ENCODE results near the gene HES1. TPM values are rescaled to one million over a fixed set of nuclear protein-coding genes. Genes with fewer than 3 reads are reported as not detected.
A peak's percentile ranks its signal among the peaks of the same experiment; 100 is the strongest.

The HES1 gene
- total and polyA plus RNA-seq, 2 donors: 22.6 to 71.2 TPM

GRCh38 chr3:194110483-194110882 lies 25.5 kb upstream of the HES1 start:
- H3K4me3 ChIP-seq (ENCODE audit: low read depth, low read length): no peak overlapping the region
- no peak for DNase-seq (ENCODE audit: extremely low spot score)
- H3K36me3 ChIP-seq (ENCODE audit: insufficient read depth): no peaks in the 10 kb centered on the region
- H3K4me1 ChIP-seq (ENCODE audit: insufficient read depth): no peaks in the 10 kb centered on the region
- WGBS: 71% methylated on average over 8 of the region's 9 CpGs
- H3K27ac ChIP-seq (ENCODE audit: low read depth): no peak overlapping the region

GRCh38 chr3:194111336-194111735 lies 24.6 kb upstream of the HES1 start:
- no peak overlapping the region for H3K4me3 ChIP-seq (ENCODE audit: low read depth, low read length)
- H3K36me3 ChIP-seq (ENCODE audit: insufficient read depth): no peaks in the 10 kb centered on the region
- WGBS: 95% methylated on average over 4 of the region's 4 CpGs
- no peaks in the 10 kb centered on the region for H3K4me1 ChIP-seq (ENCODE audit: insufficient read depth)
- no peak for DNase-seq (ENCODE audit: extremely low spot score)
- H3K27ac ChIP-seq (ENCODE audit: low read depth): no peak overlapping the region

- no peak overlapping the region for H3K4me3 ChIP-seq (ENCODE audit: low read depth, low read length)
- DNase-seq (ENCODE audit: extremely low spot score): peak; percentile 63
- no peaks in the 10 kb centered on the region for H3K36me3 ChIP-seq (ENCODE audit: insufficient read depth)
- no peak overlapping the region for H3K27ac ChIP-seq (ENCODE audit: low read depth)
- H3K4me1 ChIP-seq (ENCODE audit: insufficient read depth): no peaks in the 10 kb centered on the region
- WGBS: 41% methylated on average over 9 of the region's 9 CpGs
These were observed 23.5 kb upstream of the HES1 start for GRCh38 chr3:194112120-194113106.

GRCh38 chr3:194114123-194114522 lies 21.8 kb upstream of the HES1 start:
- Histone ChIP-seq H3K27ac (ENCODE audit: low read depth) (no peak overlapping the region), H3K4me3 (ENCODE audit: low read depth, low read length) (no peak overlapping the region), H3K4me1 (ENCODE audit: insufficient read depth) (no peaks in the 10 kb centered on the region), H3K36me3 (ENCODE audit: insufficient read depth) (no peaks in the 10 kb centered on the region)
- no peak for DNase-seq (ENCODE audit: extremely low spot score)
- WGBS: 93% methylated on average over 7 of the region's 7 CpGs

- DNase-seq (ENCODE audit: extremely low spot score): no peak
- no peaks in the 10 kb centered on the region for H3K4me1 ChIP-seq (ENCODE audit: insufficient read depth)
- no peaks in the 10 kb centered on the region for H3K36me3 ChIP-seq (ENCODE audit: insufficient read depth)
- no peak overlapping the region for H3K27ac ChIP-seq (ENCODE audit: low read depth)
- no peak overlapping the region for H3K4me3 ChIP-seq (ENCODE audit: low read depth, low read length)
- 62% methylated on average over 12 of the region's 12 CpGs for WGBS
These were observed 18.7 kb upstream of the HES1 start for GRCh38 chr3:194117104-194117845.

- no peak for DNase-seq (ENCODE audit: extremely low spot score)
- Histone ChIP-seq H3K36me3 (ENCODE audit: insufficient read depth) (no peaks in the 10 kb centered on the region), H3K4me1 (ENCODE audit: insufficient read depth) (no peaks in the 10 kb centered on the region), H3K27ac (ENCODE audit: low read depth) (no peak overlapping the region), H3K4me3 (ENCODE audit: low read depth, low read length) (no peak overlapping the region)
- 92% methylated on average over 7 of the region's 7 CpGs for WGBS
These were observed 17.0 kb upstream of the HES1 start for GRCh38 chr3:194118920-194119319.

- no peak for DNase-seq (ENCODE audit: extremely low spot score)
- H3K4me3 ChIP-seq (ENCODE audit: low read depth, low read length): no peak overlapping the region
- WGBS: 76% methylated on average over 6 of the region's 6 CpGs
These were observed 15.9 kb upstream of the HES1 start for GRCh38 chr3:194119831-194120590.

GRCh38 chr3:194120789-194121770 lies 14.9 kb upstream of the HES1 start:
- no peak for DNase-seq (ENCODE audit: extremely low spot score)
- Histone ChIP-seq H3K36me3 (ENCODE audit: insufficient read depth) (no peaks in the 10 kb centered on the region), H3K27ac (ENCODE audit: low read depth) (no peak overlapping the region), H3K4me3 (ENCODE audit: low read depth, low read length) (no peak overlapping the region), H3K4me1 (ENCODE audit: insufficient read depth) (no peaks in the 10 kb centered on the region)
- 90% methylated on average over 13 of the region's 13 CpGs for WGBS

More at GRCh38 chr3:194119831-194120590, 15.9 kb upstream of the HES1 start:
- no peak overlapping the region for H3K27ac ChIP-seq (ENCODE audit: low read depth)
- H3K36me3 ChIP-seq (ENCODE audit: insufficient read depth): no peaks in the 10 kb centered on the region
- no peaks in the 10 kb centered on the region for H3K4me1 ChIP-seq (ENCODE audit: insufficient read depth)

- WGBS: 70% methylated on average over 8 of the region's 8 CpGs
- H3K36me3 ChIP-seq (ENCODE audit: insufficient read depth): no peaks in the 10 kb centered on the region
- DNase-seq (ENCODE audit: extremely low spot score): no peak
- H3K4me3 ChIP-seq (ENCODE audit: low read depth, low read length): no peak overlapping the region
- H3K27ac ChIP-seq (ENCODE audit: low read depth): no peak overlapping the region
- H3K4me1 ChIP-seq (ENCODE audit: insufficient read depth): no peaks in the 10 kb centered on the region
These were observed 13.9 kb upstream of the HES1 start for GRCh38 chr3:194121891-194122631.

GRCh38 chr3:194123726-194124125 lies 12.2 kb upstream of the HES1 start:
- no peaks in the 10 kb centered on the region for H3K36me3 ChIP-seq (ENCODE audit: insufficient read depth)
- no peaks in the 10 kb centered on the region for H3K4me1 ChIP-seq (ENCODE audit: insufficient read depth)
- H3K27ac ChIP-seq (ENCODE audit: low read depth): no peak overlapping the region
- WGBS: 72% methylated on average over 6 of the region's 6 CpGs
- no peak for DNase-seq (ENCODE audit: extremely low spot score)
- H3K4me3 ChIP-seq (ENCODE audit: low read depth, low read length): no peak overlapping the region

GRCh38 chr3:194124193-194124592 lies 11.8 kb upstream of the HES1 start:
- no peak for DNase-seq (ENCODE audit: extremely low spot score)
- Histone ChIP-seq H3K36me3 (ENCODE audit: insufficient read depth) (no peaks in the 10 kb centered on the region), H3K4me1 (ENCODE audit: insufficient read depth) (no peaks in the 10 kb centered on the region), H3K27ac (ENCODE audit: low read depth) (no peak overlapping the region), H3K4me3 (ENCODE audit: low read depth, low read length) (no peak overlapping the region)
- WGBS: 87% methylated on average over 4 of the region's 4 CpGs

- Histone ChIP-seq H3K36me3 (ENCODE audit: insufficient read depth) (no peaks in the 10 kb centered on the region), H3K4me3 (ENCODE audit: low read depth, low read length) (no peak overlapping the region), H3K27ac (ENCODE audit: low read depth) (no peak overlapping the region), H3K4me1 (ENCODE audit: insufficient read depth) (no peaks in the 10 kb centered on the region)
- WGBS: 82% methylated on average over 6 of the region's 6 CpGs
- DNase-seq (ENCODE audit: extremely low spot score): no peak
These were observed 10.5 kb upstream of the HES1 start for GRCh38 chr3:194125442-194125841.

Measured in urinary bladder (tissue), 4 donors.